Spleen (tissue), 7 donors: ENCODE measurements around the gene MYOZ2.

Source experiments
- POLR2A ChIP-seq, 3 donors: fragments of 450-650 bp; IDR thresholded peaks; one replicate each; pipeline ENCODE4 v1.5.1; 2017; ENCODE audit warnings: antibody characterized with exemption in 3 of 3, mild to moderate bottlenecking in 1 of 3
- POLR2AphosphoS5 ChIP-seq, 3 donors: sonication (generic); formaldehyde crosslinking; IDR thresholded peaks; one replicate each; pipeline ENCODE4 v1.5.1; 2017; ENCODE audit warnings: antibody characterized with exemption in 3 of 3
- TF ChIP-seq, protein P1 (sequence below), 11 experiments: fragments of 200-600 bp in 7 of 11; fragments of 450-650 bp in 4 of 11; sonication (generic) in 4 of 11; IDR thresholded peaks in 8 of 11; conservative IDR thresholded peaks in 3 of 11; 1 replicate in 7 of 11; 2 replicates in 4 of 11; pipeline versions ENCODE4 v1.4.0 to v1.8.0; 2016 to 2021; ENCODE audit warnings: antibody characterized with exemption in 11 of 11, inconsistent platforms in 4 of 11, mild to moderate bottlenecking in 1 of 11
- donor health status: DM: no; HTN: no; CAD: no; lungs with moderate emphysema.
- donor health status: DM: no; HTN: no; CAD: no.
- donor health status: DM: no; HTN: no; CAD: no.

- TF ChIP-seq, protein P1, sequence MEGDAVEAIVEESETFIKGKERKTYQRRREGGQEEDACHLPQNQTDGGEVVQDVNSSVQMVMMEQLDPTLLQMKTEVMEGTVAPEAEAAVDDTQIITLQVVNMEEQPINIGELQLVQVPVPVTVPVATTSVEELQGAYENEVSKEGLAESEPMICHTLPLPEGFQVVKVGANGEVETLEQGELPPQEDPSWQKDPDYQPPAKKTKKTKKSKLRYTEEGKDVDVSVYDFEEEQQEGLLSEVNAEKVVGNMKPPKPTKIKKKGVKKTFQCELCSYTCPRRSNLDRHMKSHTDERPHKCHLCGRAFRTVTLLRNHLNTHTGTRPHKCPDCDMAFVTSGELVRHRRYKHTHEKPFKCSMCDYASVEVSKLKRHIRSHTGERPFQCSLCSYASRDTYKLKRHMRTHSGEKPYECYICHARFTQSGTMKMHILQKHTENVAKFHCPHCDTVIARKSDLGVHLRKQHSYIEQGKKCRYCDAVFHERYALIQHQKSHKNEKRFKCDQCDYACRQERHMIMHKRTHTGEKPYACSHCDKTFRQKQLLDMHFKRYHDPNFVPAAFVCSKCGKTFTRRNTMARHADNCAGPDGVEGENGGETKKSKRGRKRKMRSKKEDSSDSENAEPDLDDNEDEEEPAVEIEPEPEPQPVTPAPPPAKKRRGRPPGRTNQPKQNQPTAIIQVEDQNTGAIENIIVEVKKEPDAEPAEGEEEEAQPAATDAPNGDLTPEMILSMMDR (IDR thresholded peaks at IDR 0.05 in 8 of 11, conservative IDR thresholded peaks at IDR 0.05 in 3 of 11), result no peak
- no peak for TF ChIP-seq POLR2A (IDR thresholded peaks at IDR 0.05)
- TF ChIP-seq POLR2AphosphoS5 (IDR thresholded peaks at IDR 0.05), result no peak
Measured at GRCh38 chr4:119228406-119228805, 92.8 kb downstream of the MYOZ2 start.
